ENCODE measurements around the gene CCDC136. TPM values are rescaled to one million over a fixed set of nuclear protein-coding genes. Genes with fewer than 3 reads are reported as not detected.

CCDC136 gene
- total RNA-seq, 1 experiment from 2014 or later = 31.1 TPM

DNA sequence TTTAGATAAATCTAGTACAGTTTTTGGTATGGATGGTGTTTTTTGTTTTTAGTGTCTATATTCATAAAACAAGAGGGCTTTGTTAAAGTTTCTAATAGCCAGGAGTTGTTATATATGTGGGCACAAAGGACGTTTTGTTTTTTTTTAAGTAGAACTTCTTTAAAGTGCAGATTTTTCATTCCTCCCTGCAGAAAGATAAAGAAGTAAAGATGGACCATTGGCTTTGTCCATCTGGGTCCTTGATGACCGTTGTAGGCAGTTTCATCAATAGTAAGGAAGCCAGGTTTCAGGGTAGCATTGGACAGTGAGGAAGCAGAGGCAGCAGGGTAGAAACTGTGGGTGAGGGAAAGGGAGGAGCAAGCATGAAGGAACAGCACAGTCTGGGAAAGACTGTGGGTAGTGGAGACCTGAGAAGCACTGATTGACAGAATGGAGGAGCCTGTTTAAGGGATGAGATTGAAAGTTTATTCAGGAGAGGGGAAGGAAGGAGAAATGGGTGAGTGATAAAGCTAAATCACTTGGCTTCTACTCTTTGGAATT, 47.3 kb upstream of the CCDC136 start:
- no peak overlapping the region for H4K5ac ChIP-seq (ENCODE audit: insufficient read length, low read depth, low read length)
- H2BK15ac ChIP-seq (ENCODE audit: low read depth, low read length) = no peak overlapping the region
- no peak overlapping the region for H3K27ac ChIP-seq (ENCODE audit: insufficient read length, low read depth, low read length)
- H4K8ac ChIP-seq (replicated peaks; ENCODE audit: insufficient read length, low read depth, low read length) = no peak overlapping the region
- no peak overlapping the region for H2AK5ac ChIP-seq (ENCODE audit: insufficient read length, low read length)
- H2BK12ac ChIP-seq (ENCODE audit: insufficient read length, low read depth, low read length) = no peak overlapping the region
- H4K91ac ChIP-seq (ENCODE audit: insufficient read length, low read depth, low read length) = no peak overlapping the region
- H3K4me1 ChIP-seq (ENCODE audit: insufficient read depth, low read length) = no peaks in the 10 kb centered on the region; the same call in 1 of the 2 replicates
- peaks cover 59% of the 10 kb centered on the region for H3K79me2 ChIP-seq (ENCODE audit: insufficient read depth, low read length)
- no peak overlapping the region for H3K18ac ChIP-seq (ENCODE audit: insufficient read length, low read depth, low read length)
- H3K56ac ChIP-seq (ENCODE audit: insufficient read length, low read depth, low read length) = no peak overlapping the region
- H3K9me3 ChIP-seq (ENCODE audit: control insufficient read depth, low read depth, low read length) = no peaks in the 10 kb centered on the region
- Mint-ChIP-seq H3K9me3 (no peaks in the 10 kb centered on the region), H3K36me3 (ENCODE audit: insufficient read depth in 1 of 3, low read depth in 3 of 3) (peaks cover 9 to 31% (median 30%) of the 10 kb centered on the region in 3 experiments; a peak in 6 of 7 replicates), H3K27ac (peak overlapping the region in 1 of 3 experiments; percentile 7; a peak in 1 of 7 replicates), H3K4me3 (no peak overlapping the region), H3K4me1 (peaks cover 25 to 29% of the 10 kb centered on the region in 2 experiments), H3K27me3 (ENCODE audit: low read depth) (no peaks in the 10 kb centered on the region)
- no CpG with 5 or more reads among the region's 2 CpGs for WGBS (ENCODE audit: extremely low coverage, insufficient read length, low lambda C conversion rate)
- no peak overlapping the region for H3K4me2 ChIP-seq (ENCODE audit: insufficient read depth, insufficient read length, low read length)
- no peak overlapping the region for H3T11ph ChIP-seq (ENCODE audit: low read length)
- H2BK5ac ChIP-seq (ENCODE audit: insufficient read length, low read length) = no peak overlapping the region
- TF ChIP-seq, protein P1, sequence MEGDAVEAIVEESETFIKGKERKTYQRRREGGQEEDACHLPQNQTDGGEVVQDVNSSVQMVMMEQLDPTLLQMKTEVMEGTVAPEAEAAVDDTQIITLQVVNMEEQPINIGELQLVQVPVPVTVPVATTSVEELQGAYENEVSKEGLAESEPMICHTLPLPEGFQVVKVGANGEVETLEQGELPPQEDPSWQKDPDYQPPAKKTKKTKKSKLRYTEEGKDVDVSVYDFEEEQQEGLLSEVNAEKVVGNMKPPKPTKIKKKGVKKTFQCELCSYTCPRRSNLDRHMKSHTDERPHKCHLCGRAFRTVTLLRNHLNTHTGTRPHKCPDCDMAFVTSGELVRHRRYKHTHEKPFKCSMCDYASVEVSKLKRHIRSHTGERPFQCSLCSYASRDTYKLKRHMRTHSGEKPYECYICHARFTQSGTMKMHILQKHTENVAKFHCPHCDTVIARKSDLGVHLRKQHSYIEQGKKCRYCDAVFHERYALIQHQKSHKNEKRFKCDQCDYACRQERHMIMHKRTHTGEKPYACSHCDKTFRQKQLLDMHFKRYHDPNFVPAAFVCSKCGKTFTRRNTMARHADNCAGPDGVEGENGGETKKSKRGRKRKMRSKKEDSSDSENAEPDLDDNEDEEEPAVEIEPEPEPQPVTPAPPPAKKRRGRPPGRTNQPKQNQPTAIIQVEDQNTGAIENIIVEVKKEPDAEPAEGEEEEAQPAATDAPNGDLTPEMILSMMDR (conservative IDR thresholded peaks at IDR 0.05) = no peak
- DNase-seq = no peak
- no peak overlapping the region for H3K23ac ChIP-seq (ENCODE audit: insufficient read length, low read depth, low read length)
- no peaks in the 10 kb centered on the region for H3K27me3 ChIP-seq (ENCODE audit: insufficient read depth, low read length)
- no peaks in the 10 kb centered on the region for H4K20me1 ChIP-seq (ENCODE audit: control insufficient read depth, insufficient read depth, insufficient read length)
- H2AFZ ChIP-seq (ENCODE audit: low read length) = no peak overlapping the region
- H3K23me2 ChIP-seq (ENCODE audit: insufficient read length, low read depth, low read length, poor library complexity, severe bottlenecking) = peaks cover 3% of the 10 kb centered on the region
- H3K4ac ChIP-seq (ENCODE audit: low read depth, low read length) = no peak overlapping the region
- no peak overlapping the region for H3K14ac ChIP-seq (ENCODE audit: insufficient read depth, low read length)
- H2BK20ac ChIP-seq (ENCODE audit: low read depth, low read length, poor library complexity, severe bottlenecking) = no peak overlapping the region
- H3K79me1 ChIP-seq (ENCODE audit: insufficient read depth, low read depth, low read length, poor library complexity, severe bottlenecking) = peaks cover 19% of the 10 kb centered on the region
- H3K9ac ChIP-seq (ENCODE audit: extremely low read depth, insufficient read length, low read length) = no peak overlapping the region
- H2BK120ac ChIP-seq (ENCODE audit: low read depth, low read length, poor library complexity, severe bottlenecking) = no peak overlapping the region
